HG03571 (cell line): Measurements from ENCODE around the gene KCNH6.

Experiments
- ATAC-seq: cut with Tn5 transposase; IDR thresholded peaks from one replicate; pipeline ENCODE4 v1.9.1; 2021; ENCODE audit not compliant: unreplicated experiment

Gene KCNH6

GRCh38 chr17:63550817-63551639 is 27.9 kb downstream of the KCNH6 start:
- no peak for ATAC-seq

- no peak for ATAC-seq
Measured at GRCh38 chr17:63552211-63552610, 29.1 kb downstream of the KCNH6 start.

- no peak for ATAC-seq
Measured at GRCh38 chr17:63555500-63556156, 32.5 kb downstream of the KCNH6 start.

- no peak for ATAC-seq
Measured at GRCh38 chr17:63557416-63557815, 34.3 kb downstream of the KCNH6 start.

- ATAC-seq: no peak
Measured at GRCh38 chr17:63558441-63558840, 35.3 kb downstream of the KCNH6 start.

- ATAC-seq: no peak
Measured at GRCh38 chr17:63561819-63562218, 38.7 kb downstream of the KCNH6 start.

GRCh38 chr17:63563339-63563738 is 40.2 kb downstream of the KCNH6 start:
- no peak for ATAC-seq

- no peak for ATAC-seq
Measured at GRCh38 chr17:63564562-63564961, 41.4 kb downstream of the KCNH6 start.

- ATAC-seq: no peak
Measured at GRCh38 chr17:63567229-63567628, 44.1 kb downstream of the KCNH6 start.

- ATAC-seq: no peak
Measured at GRCh38 chr17:63568563-63568962, 45.4 kb downstream of the KCNH6 start.

- ATAC-seq: no peak
Measured at GRCh38 chr17:63571632-63572310, 48.6 kb downstream of the KCNH6 start.

- no peak for ATAC-seq
Measured at GRCh38 chr17:63573634-63574033, 50.5 kb downstream of the KCNH6 start.

- ATAC-seq: no peak
Measured at GRCh38 chr17:63578027-63578768, 55.0 kb downstream of the KCNH6 start.

GRCh38 chr17:63578769-63579111 is 55.6 kb downstream of the KCNH6 start:
- ATAC-seq: no peak

GRCh38 chr17:63579633-63580032 is 56.5 kb downstream of the KCNH6 start:
- ATAC-seq: no peak

- no peak for ATAC-seq
Measured at GRCh38 chr17:63587770-63588169, 64.6 kb downstream of the KCNH6 start.

- no peak for ATAC-seq
Measured at GRCh38 chr17:63588797-63589196, 65.6 kb downstream of the KCNH6 start.

- ATAC-seq: no peak
Measured at GRCh38 chr17:63589646-63590045, 66.5 kb downstream of the KCNH6 start.

- ATAC-seq: no peak
Measured at GRCh38 chr17:63592797-63593196, 69.6 kb downstream of the KCNH6 start.

- no peak for ATAC-seq
Measured at GRCh38 chr17:63595132-63595531, 72.0 kb downstream of the KCNH6 start.
